ENCODE data around the gene CHST8. TPM values are rescaled to one million over a fixed set of nuclear protein-coding genes. Genes with fewer than 3 reads are reported as not detected.

CHST8 gene
- total RNA-seq, 1 donor from 2014 or later, result 0.35 TPM

DNA sequence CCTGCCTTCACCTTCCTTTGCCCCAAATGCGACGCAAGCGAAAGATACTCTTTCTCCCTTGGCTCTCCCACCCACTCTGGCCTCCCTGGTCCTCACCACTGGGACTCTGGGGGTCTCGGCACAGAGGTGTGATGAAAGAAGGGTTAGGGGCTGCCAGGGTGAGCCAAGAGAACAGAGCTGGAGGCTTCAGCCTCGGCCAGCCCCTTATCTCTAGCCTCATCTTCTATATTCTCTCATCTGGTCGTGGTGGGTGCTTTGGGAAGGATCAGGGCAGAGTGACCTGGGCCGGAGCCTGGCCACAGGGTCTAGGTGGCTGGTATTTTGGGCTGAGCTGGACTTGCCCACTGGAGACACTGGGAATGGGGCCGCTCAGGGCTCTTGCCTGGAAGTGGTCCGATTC lies 103.8 kb downstream of the CHST8 start:
- TF ChIP-seq, protein P1, sequence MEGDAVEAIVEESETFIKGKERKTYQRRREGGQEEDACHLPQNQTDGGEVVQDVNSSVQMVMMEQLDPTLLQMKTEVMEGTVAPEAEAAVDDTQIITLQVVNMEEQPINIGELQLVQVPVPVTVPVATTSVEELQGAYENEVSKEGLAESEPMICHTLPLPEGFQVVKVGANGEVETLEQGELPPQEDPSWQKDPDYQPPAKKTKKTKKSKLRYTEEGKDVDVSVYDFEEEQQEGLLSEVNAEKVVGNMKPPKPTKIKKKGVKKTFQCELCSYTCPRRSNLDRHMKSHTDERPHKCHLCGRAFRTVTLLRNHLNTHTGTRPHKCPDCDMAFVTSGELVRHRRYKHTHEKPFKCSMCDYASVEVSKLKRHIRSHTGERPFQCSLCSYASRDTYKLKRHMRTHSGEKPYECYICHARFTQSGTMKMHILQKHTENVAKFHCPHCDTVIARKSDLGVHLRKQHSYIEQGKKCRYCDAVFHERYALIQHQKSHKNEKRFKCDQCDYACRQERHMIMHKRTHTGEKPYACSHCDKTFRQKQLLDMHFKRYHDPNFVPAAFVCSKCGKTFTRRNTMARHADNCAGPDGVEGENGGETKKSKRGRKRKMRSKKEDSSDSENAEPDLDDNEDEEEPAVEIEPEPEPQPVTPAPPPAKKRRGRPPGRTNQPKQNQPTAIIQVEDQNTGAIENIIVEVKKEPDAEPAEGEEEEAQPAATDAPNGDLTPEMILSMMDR (IDR thresholded peaks at IDR 0.05), result no peak
- Mint-ChIP-seq H3K27ac (ENCODE audit: unreplicated experiment) (no peak overlapping the region), H3K4me3 (ENCODE audit: unreplicated experiment) (no peak overlapping the region), H3K27me3 (ENCODE audit: low read depth) (peaks cover 26% of the 10 kb centered on the region), H3K36me3 (ENCODE audit: low read depth) (no peaks in the 10 kb centered on the region), H3K4me1 (ENCODE audit: low read depth) (no peaks in the 10 kb centered on the region), H3K9me3 (ENCODE audit: low read depth) (no peaks in the 10 kb centered on the region)
- DNase-seq (ENCODE audit: low spot score), result no peak

DNA sequence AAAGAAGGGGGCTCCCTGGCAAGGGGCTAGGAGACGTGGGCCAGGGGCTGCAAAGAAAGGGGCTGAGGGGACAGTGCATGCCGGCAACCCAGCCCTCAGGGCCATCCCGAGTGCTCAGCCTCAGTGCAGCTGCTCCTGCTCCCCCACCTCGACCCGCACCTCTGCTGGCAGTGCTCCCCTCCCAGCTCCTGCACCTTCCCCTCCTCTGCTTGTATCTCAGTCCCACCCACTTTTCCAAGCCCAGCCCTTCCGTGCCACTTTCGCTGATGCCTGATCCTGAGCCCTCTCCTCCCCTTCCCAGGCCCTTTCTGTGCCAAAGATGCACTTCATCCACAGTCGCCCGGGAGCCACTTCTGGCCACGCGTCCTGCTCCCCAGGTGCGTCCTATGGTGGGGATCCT lies 105.0 kb downstream of the CHST8 start:
- H3K4me1 Mint-ChIP-seq (ENCODE audit: low read depth), result no peaks in the 10 kb centered on the region
- peaks cover 31% of the 10 kb centered on the region for H3K27me3 Mint-ChIP-seq (ENCODE audit: low read depth)
- TF ChIP-seq, protein P1 (IDR thresholded peaks at IDR 0.05), result no peak
- no peaks in the 10 kb centered on the region for H3K36me3 Mint-ChIP-seq (ENCODE audit: low read depth)
- no peak overlapping the region for H3K27ac Mint-ChIP-seq (ENCODE audit: unreplicated experiment)
- no peak overlapping the region for H3K4me3 Mint-ChIP-seq (ENCODE audit: unreplicated experiment)
- H3K9me3 Mint-ChIP-seq (ENCODE audit: low read depth), result no peaks in the 10 kb centered on the region
- DNase-seq (ENCODE audit: low spot score), result no peak

DNA sequence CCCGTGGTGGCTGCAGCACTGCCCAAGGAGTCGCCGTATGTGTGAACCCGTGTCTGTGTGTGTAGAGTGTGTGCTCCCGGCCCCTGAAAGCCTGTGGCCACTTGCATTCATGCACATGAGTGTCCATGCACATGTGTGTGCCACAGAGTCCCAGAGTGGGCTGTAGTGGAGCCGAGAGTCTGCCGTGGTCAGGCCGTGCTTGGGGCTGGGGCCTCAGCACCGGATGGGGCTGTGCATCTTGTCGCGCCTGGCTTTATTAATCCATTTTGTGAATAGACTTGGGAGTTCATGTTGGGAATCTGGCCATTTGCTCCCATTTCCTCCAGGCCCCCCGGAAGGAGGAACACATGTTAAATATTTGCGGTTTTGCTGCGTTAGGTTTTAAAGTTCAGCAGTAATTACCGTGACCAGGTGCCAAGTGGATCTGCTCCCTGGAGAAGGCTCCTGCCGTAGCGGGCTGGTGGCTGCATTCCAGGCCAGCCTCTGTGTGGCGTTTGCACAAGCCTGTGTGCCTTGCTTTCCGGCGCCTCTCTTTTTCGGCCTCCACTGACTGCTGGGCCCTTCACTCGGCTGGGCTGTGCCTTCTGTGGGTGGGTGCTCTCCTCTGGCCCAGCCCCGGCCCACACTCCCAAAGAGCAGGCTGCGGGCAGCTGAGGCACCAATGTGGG lies 105.7 kb downstream of the CHST8 start:
- H3K9me3 Mint-ChIP-seq (ENCODE audit: low read depth), result no peaks in the 10 kb centered on the region
- H3K4me3 Mint-ChIP-seq (ENCODE audit: unreplicated experiment), result no peak overlapping the region
- no peaks in the 10 kb centered on the region for H3K4me1 Mint-ChIP-seq (ENCODE audit: low read depth)
- DNase-seq (ENCODE audit: low spot score), result no peak
- no peak overlapping the region for H3K27ac Mint-ChIP-seq (ENCODE audit: unreplicated experiment)
- no peaks in the 10 kb centered on the region for H3K36me3 Mint-ChIP-seq (ENCODE audit: low read depth)
- TF ChIP-seq, protein P1 (IDR thresholded peaks at IDR 0.05), result no peak
- peaks cover 31% of the 10 kb centered on the region for H3K27me3 Mint-ChIP-seq (ENCODE audit: low read depth)

DNA sequence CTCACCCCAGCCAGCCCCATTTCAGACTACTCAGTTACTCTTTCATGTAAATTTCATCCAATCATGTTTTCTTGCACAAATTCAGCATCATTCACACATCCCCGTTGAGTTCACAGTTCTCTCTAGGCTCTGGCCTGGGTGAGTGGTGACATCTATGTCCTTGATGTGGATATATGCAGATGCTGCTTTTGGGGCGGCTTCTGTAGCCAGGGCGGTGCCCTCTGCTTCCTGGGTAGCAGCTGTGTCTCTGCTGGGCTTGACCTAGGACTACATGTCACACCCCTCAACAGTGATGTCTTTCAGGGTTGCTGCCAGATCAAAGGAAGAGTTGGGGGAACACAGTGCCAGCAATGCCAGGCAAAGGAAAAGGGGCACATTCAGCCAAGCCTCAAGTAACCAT lies 106.4 kb downstream of the CHST8 start:
- Mint-ChIP-seq H3K4me3 (ENCODE audit: unreplicated experiment) (no peak overlapping the region), H3K4me1 (ENCODE audit: low read depth) (no peaks in the 10 kb centered on the region), H3K36me3 (ENCODE audit: low read depth) (no peaks in the 10 kb centered on the region), H3K9me3 (ENCODE audit: low read depth) (no peaks in the 10 kb centered on the region), H3K27ac (ENCODE audit: unreplicated experiment) (no peak overlapping the region), H3K27me3 (ENCODE audit: low read depth) (peaks cover 31% of the 10 kb centered on the region)
- DNase-seq (ENCODE audit: low spot score), result no peak
- TF ChIP-seq, protein P1 (IDR thresholded peaks at IDR 0.05), result no peak

DNA sequence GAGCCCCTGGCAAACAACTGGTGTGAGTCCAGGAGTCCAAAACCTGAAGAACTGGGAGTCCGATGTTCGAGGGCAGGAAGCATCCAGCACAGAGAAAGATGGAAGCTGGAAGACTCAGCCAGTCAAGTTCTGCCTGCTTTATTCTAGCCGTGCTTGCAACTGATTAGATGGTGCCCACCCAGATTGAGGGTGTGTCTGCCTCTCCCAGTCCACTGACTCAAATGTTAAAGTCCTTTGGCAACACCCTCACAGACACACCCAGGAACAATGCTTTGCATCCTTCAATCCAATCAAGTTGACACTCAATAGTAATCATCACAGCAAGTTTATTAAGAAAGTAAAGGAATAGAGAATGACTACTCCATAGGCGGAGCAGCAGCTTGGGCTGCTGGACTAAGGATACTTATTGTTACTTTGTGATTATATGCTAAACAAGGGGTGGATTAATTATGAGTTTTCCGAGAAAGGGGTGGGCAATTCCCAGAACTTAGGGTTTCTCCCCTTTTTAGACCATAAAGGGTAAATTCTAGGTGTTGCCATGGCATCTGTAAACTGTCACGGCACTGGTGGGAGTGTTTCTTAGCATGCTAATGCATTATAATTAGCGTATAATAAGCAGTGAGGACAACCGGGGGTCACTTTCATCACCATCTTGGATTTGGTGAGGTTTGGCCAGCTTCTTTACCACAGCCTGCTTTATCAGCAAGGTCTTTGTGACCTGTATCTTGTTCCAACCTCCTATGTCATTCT lies 109.3 kb downstream of the CHST8 start:
- Mint-ChIP-seq H3K4me3 (ENCODE audit: unreplicated experiment) (no peak overlapping the region), H3K36me3 (ENCODE audit: low read depth) (no peaks in the 10 kb centered on the region), H3K27me3 (ENCODE audit: low read depth) (peaks cover 28% of the 10 kb centered on the region), H3K27ac (ENCODE audit: unreplicated experiment) (no peak overlapping the region), H3K9me3 (ENCODE audit: low read depth) (no peaks in the 10 kb centered on the region), H3K4me1 (ENCODE audit: low read depth) (no peaks in the 10 kb centered on the region)
- no peak for DNase-seq (ENCODE audit: low spot score)
- TF ChIP-seq, protein P1 (IDR thresholded peaks at IDR 0.05), result no peak
